Stimulated activated naive CD8-positive, alpha-beta T cell treated with anti-CD3 and anti-CD28 coated beads, Interleukin-15, Interleukin-2, amounts not matched to agents 100 U/mL and 50 U/mL, for 24 hours (primary cell): ENCODE results near the gene CMTM5.
"Not testable (repeated sequence)": the region's sequence is repeated elsewhere in the genome, so short reads cannot be mapped to it uniquely, and the experiment has no call there.

ENCODE experiments used
- ATAC-seq: fragments of 150-1000 bp; cut with Tn5 transposase; one replicate; pipeline ENCODE4 v1.10.0; 2021
- DNase-seq: peaks from one replicate; pipeline ENCODE4 v3.0.0; 2021

CMTM5 gene

DNA sequence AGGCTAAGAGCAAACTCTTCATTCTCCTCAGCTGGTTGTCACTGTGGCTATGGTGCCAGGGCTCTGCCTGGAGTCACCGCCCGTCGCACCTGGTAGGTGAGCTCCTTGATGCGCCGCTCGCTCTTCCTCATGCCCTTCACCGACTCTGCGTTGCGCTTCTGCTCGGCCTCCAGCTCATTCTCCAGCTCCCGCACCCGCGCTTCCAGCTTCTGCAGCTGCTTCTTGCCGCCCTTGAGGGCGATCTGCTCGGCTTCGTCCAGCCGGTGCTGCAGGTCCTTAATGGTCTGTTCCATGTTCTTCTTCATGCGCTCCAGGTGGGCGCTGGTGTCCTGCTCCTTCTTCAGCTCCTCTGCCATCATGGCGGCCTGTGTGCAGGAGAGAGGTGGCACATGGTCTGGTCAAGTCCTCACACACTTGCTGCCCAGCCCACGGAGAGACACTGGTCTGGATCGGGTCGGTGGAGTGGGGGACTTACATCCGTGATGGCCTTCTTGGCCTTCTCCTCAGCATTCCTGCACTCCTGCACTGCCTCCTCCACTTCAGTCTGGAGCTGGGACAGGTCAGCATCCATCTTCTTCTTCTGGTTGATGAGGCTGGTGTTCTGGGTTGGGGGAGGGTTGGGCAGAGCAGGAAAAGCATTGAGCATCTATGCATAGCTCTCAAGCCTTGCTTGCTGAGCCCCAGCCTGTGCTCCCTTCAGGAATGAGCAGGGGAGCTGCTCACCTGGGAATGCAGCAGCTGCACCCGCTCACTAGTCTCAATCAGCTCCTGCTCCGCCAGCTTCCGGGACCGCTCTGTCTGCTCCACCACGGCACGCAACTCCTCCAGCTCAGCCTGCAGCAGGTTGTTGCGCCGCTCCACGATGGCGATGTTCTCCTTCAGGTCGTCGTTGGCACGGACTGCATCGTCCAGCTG, 38.3 kb downstream of the CMTM5 start:
- ATAC-seq (no peak), DNase-seq (no peak)

- no peak for ATAC-seq
Observed at GRCh38 chr14:23415821-23416778, 39.3 kb downstream of the CMTM5 start.

DNA sequence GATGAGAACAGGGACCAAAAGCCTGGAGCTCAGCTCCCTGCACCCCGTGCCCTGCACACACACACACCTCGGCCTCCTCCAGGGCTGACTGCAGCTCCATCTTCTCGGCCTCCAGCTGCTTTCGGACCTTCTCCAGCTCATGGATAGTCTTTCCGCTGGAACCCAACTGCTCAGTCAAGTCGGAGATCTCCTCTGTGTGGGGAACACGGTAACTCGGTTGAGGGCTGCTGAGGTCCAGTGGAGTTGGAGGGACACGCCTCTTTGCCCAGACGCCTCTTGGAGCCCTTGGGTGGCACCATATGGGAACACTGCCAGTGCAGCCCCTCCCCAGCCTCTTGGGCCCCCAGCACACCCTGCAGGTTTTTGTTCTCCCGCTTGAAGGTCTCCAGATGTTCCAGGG, 40.0 kb downstream of the CMTM5 start:
- ATAC-seq (no peak), DNase-seq (no peak)

More at GRCh38 chr14:23415821-23416778, 39.3 kb downstream of the CMTM5 start:
- DNase-seq, result no peak

DNA sequence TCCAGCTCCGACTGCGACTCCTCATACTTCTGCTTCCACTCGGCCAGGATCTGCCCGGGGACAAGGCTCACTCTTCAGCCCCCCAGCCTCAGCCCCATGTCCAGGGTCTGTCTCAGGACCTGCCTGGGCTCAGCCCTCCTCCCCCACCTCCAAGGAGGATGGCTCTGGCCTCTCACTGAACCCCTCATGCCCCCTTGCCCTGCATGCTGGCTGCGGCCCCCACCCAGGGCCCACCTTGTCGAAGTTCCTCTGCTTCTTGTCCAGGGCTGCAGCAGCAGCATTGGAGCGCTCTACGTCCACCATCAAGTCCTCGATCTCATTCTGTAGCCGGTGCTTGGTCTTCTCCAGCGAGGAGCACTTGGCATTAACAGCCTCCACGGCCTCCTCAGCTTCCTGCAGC, 40.4 kb downstream of the CMTM5 start:
- DNase-seq, ATAC-seq: not testable (repeated sequence)

- ATAC-seq, result no peak
Observed at GRCh38 chr14:23418021-23418420, 41.2 kb downstream of the CMTM5 start.

DNA sequence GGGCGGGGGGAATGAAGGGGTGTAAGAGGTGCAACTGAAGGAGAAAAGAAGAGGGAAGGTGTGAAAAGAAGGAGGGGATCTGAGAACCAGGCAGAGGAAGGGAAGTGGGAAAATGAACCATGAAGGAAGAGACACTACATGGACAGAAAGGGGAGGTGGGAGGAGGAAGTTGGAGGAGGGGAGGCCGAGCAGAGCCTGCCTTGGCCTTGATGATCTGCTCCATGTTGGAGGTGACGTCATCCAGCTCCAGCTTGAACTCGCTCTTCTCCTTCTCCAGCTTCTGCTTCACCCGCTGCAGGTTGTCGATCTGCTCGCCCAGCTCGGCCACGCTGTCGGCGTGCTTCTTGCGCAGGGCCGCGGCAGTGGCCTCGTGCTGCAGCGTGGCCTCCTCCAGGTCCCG, 42.8 kb downstream of the CMTM5 start:
- not testable (repeated sequence) for ATAC-seq, DNase-seq

More at GRCh38 chr14:23418021-23418420, 41.2 kb downstream of the CMTM5 start:
- DNase-seq, result no peak

- ATAC-seq (peak; percentile 64), DNase-seq (peak; percentile 9)
Observed at GRCh38 chr14:23421594-23421993, 44.7 kb downstream of the CMTM5 start.

- no peak for ATAC-seq
- DNase-seq, result no peak
Observed at GRCh38 chr14:23423657-23424056, 46.8 kb downstream of the CMTM5 start.

DNA sequence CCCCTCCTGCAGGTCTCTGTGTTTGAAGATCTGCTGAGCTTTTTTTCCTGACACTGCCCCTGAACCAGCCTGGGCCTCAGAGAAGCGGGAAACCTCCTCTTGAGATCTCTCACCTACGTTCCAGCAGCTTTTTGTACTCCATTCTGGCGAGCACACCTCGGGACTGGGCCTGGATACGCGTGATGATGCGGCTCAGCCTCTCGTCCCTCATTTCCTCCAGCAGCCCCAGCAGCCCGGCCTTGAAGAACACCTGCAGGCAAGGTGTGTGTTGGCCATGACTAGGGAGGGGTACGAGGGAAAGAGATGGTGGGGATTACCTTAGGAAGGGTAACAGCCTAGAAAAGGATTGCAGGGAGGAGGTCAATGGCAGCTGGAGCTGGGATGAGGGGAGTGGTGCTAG, 48.3 kb downstream of the CMTM5 start:
- DNase-seq (no peak), ATAC-seq (no peak)

DNA sequence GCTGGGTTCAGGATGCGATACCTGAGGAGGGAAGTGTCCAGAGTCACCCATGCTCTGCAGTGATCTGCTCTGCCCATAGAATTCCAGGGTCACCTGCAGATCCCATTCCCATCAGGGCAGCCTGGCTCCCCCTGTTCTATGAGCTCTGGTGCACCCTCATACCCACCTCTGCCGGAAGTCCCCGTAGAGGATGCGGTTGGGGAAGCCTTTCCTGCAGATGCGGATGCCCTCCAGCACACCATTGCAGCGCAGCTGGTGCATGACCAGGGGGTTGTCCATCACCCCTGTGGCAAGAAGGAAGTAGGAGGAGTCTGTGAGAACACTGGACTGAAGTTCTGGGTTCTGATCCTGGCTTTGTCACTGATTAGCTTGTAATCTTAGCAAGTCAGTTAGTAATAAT, 49.0 kb downstream of the CMTM5 start:
- not testable (repeated sequence) for DNase-seq, ATAC-seq

- ATAC-seq (no peak), DNase-seq (no peak)
Observed at GRCh38 chr14:23428686-23429495, 52.0 kb downstream of the CMTM5 start.
